ENCODE results near the gene PODNL1.
"Not testable (repeated sequence)": the region's sequence is repeated elsewhere in the genome, so short reads cannot be mapped to it uniquely, and the experiment has no call there.

PODNL1 gene

DNA sequence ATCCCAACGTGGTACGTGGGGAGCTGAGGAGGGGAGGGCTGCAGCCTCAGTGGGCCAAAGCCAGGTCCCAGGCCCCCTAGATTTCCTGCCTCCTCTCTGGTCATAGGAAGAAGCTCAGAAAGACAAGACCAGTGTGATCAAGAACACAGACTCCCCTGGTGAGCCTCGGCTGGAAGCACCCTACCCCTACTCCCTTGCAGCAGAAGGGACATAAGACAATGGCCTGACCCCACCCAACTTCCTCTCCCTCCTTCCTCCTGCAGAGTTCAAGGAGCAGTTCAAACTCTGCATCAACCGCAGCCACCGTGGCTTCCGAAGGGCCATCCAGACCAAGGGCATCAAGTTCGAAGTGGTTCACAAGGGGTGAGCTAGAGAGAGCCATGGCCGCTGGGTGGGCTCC is 11.5 kb downstream of the PODNL1 start:
- no peak for DNase-seq (ENCODE audit: low read depth, low spot score)

GRCh38 chr19:13926010-13926409 is 12.2 kb downstream of the PODNL1 start:
- no peak for DNase-seq (ENCODE audit: low read depth, low spot score)

GRCh38 chr19:13923194-13923987 is 14.8 kb downstream of the PODNL1 start:
- no peak for DNase-seq (ENCODE audit: low read depth, low spot score)

DNA sequence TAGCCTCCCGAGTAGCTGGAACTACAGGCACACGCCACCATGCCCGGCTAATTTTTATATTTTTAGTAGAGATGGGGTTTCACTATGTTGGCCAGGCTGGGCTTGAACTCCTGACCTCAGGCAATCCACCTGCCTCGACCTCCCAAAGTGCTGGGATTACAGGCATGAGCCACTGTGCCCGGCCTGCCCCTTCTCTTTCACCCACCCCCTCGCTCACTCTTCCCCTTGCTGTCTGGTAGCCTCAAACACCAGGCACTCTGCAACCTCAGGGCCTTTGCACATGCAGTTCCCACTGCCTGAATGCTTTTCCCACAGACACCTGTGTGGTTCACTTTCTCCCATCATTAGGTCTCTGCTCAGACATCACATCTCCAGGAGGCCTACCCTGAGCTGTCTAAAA is 16.1 kb downstream of the PODNL1 start:
- DNase-seq (ENCODE audit: low read depth, low spot score) = not testable (repeated sequence)

DNA sequence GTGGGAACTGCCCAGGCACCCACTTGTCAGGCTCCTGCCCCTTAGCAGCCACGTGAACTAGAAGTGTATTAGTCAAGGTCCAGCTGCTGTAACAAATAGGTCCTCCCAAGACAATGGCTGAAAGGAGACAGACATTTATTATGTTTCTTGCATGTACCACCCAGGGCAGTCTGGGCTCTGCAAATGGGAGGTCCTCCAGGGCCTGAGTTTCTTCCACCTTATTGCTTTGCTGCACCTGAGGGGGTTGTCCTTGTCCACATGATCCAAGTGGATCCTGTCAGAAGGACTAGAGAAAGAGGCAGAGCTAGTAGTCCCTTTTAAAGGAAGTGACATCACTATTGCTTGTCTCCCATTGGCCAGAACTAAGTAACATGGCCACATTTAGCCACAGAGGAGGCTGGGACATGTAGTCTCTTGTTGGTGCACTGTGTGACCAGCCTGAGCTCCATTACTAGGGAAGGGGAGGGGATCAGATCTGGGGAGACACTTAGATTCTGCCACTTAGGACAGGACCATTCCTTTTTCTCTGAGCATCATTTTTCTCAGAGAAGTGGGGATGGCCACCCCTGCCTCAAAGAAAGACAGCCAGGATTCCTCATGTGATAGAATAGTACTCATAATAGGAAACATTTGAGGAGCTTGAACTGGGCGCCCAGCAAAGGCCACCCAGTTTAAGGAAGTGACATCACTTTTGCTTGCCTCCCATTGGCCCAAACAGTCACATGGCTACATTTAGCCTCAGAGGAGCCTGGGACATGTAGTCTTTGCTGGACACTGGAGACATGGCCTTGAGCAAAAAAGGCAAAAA is 17.1 kb downstream of the PODNL1 start:
- no peak for DNase-seq (ENCODE audit: low read depth, low spot score)

DNA sequence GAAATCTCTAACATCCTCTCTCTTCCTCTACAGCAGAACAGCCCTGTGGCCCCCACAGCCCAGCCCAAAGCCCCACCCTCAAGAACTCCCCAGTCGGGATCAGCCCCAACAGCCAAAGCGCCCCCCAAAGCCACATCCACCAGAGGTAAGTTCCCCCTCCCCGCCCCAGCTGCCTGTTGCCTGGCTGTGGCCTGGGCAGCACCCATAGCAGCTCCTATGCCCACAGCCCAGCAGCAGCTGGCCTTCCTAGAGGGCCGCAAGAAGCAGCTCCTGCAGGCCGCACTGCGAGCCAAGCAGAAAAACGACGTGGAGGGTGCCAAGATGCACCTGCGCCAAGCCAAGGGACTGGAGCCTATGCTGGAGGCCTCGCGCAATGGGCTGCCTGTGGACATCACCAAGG is 17.7 kb downstream of the PODNL1 start:
- no peak for DNase-seq (ENCODE audit: low read depth, low spot score)

DNA sequence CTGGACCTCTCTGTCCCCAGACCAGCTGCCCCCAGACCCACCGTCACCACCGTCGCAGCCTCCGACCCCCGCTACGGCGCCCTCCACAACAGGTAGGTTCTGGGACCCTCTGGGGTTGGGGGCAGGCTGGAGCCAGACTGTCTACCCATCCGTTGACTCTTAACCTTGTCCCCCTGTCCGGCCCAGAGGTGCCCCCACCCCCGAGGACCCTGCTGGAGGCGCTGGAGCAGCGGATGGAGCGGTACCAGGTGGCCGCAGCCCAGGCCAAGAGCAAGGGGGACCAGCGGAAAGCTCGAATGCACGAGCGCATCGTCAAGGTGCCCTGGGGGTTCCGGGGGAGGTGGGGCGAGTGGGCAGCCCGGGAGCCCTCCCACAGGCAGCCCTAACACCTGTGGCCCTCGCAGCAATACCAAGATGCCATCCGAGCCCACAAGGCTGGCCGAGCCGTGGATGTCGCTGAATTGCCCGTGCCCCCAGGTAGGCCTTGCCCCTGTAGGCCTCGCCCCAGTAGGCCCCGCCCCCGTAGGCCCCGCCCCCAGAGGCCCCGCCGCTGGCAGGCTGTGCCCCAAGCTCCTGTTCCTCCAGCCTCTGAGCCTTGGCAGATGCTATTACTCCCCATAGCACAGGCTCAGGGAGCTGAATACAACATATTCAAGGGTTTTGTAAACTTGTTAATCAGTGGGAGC is 19.3 kb downstream of the PODNL1 start:
- no peak for DNase-seq (ENCODE audit: low read depth, low spot score)

GRCh38 chr19:13917888-13918406 is 20.3 kb downstream of the PODNL1 start:
- DNase-seq (ENCODE audit: low read depth, low spot score) = no peak

GRCh38 chr19:13914777-13915176 is 23.4 kb downstream of the PODNL1 start:
- DNase-seq (ENCODE audit: low read depth, low spot score) = no peak

DNA sequence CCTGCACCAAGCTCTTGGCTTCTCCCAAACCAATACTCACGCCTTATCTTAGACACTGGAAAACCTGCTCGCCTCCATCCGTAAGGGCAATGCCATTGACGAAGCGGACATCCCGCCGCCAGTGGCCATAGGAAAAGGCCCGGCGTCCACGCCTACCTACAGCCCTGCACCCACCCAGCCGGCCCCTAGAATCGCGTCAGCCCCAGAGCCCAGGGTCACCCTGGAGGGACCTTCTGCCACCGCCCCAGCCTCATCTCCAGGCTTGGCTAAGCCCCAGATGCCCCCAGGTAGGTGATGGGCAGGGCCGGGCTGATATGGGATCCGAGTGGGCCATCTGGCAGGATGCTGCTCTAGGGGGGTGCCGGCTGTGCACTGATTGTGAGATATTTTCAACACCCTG is 24.9 kb downstream of the PODNL1 start:
- no peak for DNase-seq (ENCODE audit: low read depth, low spot score)

DNA sequence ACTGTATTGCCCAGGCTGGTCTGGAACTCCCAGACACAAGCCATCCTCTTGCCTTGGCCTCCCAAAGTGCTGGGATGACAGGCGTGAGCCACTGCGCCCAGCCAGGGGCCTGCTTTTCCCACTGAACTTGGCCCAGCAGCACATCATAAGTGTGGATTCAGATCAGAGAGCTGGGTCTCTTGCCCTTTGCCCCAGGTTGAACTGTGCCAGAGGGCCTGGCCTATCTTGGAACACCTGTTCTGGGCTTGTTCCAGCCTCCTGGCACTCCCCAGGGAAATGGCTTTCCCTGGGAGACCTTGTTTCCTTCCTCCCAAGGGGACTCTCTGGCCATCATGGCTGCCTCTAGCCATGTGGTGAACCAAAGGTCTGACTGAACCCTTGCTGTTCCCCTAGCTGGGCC is 28.8 kb downstream of the PODNL1 start:
- no peak for DNase-seq (ENCODE audit: low read depth, low spot score)

DNA sequence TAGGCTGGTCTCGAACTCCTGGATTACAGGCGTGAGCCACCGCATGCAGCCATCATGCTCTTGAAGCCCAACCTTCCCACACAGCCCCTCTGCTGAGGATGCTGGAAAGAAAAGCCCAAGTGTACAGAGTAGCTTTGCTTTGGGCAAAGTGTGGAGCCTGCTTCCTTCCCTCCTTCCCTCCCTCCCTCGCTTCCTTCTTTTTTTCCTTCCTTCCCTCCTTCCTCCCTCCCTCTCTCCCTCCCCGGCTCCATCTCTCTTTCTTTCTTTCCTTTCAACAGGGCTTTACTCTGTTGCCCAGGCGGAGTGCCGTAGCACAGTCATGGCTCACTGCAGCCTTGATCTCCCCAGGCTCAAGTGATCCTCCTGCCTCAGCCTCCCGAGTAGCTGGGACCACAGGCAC is 29.5 kb downstream of the PODNL1 start:
- DNase-seq (ENCODE audit: low read depth, low spot score) = no peak

- DNase-seq (ENCODE audit: low read depth, low spot score) = no peak
Measured at GRCh38 chr19:13906910-13907309, 31.3 kb downstream of the PODNL1 start.

- no peak for DNase-seq (ENCODE audit: low read depth, low spot score)
Measured at GRCh38 chr19:13906521-13906904, 31.7 kb downstream of the PODNL1 start.

GRCh38 chr19:13905634-13906520 is 32.3 kb downstream of the PODNL1 start, which contains the start of the genes BRME1 and CC2D1A:
Gene BRME1 (minus strand): TSS chr19:13906117. CDS start chr19:13904892, 1,225 bp downstream.
Gene CC2D1A (plus strand): TSS chr19:13906201. CDS start chr19:13906442, 241 bp downstream.
- peak; percentile 31 for DNase-seq (ENCODE audit: low read depth, low spot score)

DNA sequence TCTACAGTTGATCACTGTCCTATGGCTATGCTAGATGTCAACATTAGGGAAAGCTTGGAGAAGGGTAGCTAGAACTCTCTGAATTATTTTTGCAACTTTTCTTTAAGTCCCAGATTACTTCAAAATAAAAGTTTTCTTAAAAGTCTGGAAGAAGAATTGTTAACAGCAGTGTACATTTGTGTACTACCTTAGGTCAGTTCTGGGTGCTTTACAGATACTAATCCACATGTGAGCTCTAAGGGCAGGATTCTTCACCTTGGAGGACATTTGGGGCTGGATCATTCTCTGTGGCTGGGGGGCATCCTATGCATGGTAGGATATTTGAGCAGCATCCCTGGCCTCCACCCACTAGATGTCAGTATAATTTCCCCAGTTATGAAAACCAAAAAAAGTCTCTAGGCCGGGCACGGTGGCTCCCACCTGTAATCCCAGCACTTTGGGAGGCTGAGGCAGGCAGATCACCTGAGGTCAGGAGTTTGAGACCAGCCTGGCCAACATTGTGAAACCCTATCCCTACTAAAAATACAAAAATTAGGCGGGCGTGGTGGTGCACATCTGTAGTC is 35.1 kb downstream of the PODNL1 start:
- DNase-seq (ENCODE audit: low read depth, low spot score) = no peak

- no peak for DNase-seq (ENCODE audit: low read depth, low spot score)
Measured at GRCh38 chr19:13899912-13900584, 38.2 kb downstream of the PODNL1 start.

- no peak for DNase-seq (ENCODE audit: low read depth, low spot score)
Measured at GRCh38 chr19:13899393-13899792, 38.8 kb downstream of the PODNL1 start.

DNA sequence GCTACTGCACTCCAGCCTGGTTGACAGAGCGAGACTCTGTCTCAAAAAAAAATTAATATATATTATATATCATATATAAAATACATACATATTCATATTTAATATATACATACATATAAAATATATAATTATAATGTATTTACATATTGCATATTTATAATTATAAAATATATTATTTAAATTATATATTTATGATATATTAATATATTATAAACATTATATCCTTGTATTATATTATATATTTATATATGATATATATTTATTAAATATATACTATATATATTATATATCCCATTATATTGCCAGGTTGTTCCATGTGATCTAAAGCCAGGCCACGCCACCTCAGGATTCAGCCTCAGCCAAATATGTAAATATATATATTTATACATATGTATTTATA is 42.0 kb downstream of the PODNL1 start:
- no peak for DNase-seq (ENCODE audit: low read depth, low spot score)

- DNase-seq (ENCODE audit: low read depth, low spot score) = no peak
Measured at GRCh38 chr19:13894552-13894951, 43.7 kb downstream of the PODNL1 start.
